ENCODE data around the gene OTULINL.

- TF ChIP-seq CTCF (optimal IDR thresholded peaks at IDR 0.05 in 1 of 3, IDR thresholded peaks at IDR 0.05 in 1 of 3, conservative IDR thresholded peaks at IDR 0.05 in 1 of 3; ENCODE audit: extremely low read depth in 1 of 3, insufficient read depth in 2 of 3, low read length in 3 of 3) (no peak), EZH2 (IDR thresholded peaks at IDR 0.05; ENCODE audit: low read length) (no peak)
Measured at GRCh38 chr5:14557791-14558415, 23.7 kb upstream of the OTULINL start.
